Cardiac fibroblast (primary cell): ENCODE results near the gene ELMO3.

Experiments
- DNase-seq, 2 donors: peaks; one replicate each; pipeline versions ENCODE4 v3.0.0 to v3.0.0-alpha.2; 2010; ENCODE audit warnings: low read depth in 2 of 2
- H3K4me3 ChIP-seq, 2 donors: replicated peaks in 1 of 2; 1 replicate in 1 of 2; 2 replicates in 1 of 2; pipeline ENCODE4 v1.5.1; 2011; ENCODE audit warnings: low read depth in 2 of 2, low read length in 2 of 2, mild to moderate bottlenecking in 2 of 2, moderate library complexity in 1 of 2
- TF ChIP-seq, protein P1 (sequence below): IDR thresholded peaks from one replicate; pipeline ENCODE4 v1.5.1; 2011; ENCODE audit warnings: low read depth, mild to moderate bottlenecking, low read length, inconsistent platforms

The ELMO3 gene

DNA sequence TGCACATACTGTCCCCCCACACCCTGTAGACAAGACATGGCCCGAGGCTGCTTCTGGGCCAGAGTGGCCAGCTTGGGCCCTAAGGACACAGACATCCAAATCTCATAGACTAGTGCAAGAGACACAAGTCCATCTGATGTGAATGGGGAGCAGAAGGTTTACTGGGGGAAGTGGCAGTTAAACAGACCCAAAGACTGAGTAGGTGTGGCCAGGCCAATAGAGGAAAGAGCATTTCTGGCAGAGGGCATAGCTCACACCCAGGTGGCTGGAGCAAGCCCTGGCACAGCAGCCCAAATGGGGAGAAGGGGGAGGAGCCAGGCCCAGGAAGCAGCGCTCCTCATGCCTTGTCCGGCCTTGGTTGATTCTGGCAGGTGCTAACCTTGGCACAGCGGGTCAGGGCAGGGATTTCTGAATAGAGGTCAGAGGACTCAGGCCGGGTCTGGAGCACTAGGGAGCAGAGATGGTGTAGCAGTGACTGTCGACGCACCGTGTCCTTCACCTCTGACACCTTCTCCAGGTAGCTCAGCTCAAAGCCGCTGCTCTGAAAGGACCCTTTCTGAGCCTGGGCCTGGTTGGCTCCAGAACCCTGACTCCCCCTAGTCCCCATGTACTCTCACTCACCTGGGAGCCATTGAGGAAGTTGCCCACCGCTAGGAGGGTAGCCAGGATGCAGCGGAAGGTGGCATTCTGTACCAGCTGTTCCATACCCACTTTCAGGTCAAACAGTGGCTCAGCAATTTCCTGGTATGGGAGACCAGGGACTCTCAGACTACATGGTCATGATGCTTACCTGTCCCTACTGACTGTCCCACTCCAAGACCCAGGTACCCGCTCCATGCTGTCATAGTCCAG is 32.1 kb downstream of the ELMO3 start:
- TF ChIP-seq, protein P1, sequence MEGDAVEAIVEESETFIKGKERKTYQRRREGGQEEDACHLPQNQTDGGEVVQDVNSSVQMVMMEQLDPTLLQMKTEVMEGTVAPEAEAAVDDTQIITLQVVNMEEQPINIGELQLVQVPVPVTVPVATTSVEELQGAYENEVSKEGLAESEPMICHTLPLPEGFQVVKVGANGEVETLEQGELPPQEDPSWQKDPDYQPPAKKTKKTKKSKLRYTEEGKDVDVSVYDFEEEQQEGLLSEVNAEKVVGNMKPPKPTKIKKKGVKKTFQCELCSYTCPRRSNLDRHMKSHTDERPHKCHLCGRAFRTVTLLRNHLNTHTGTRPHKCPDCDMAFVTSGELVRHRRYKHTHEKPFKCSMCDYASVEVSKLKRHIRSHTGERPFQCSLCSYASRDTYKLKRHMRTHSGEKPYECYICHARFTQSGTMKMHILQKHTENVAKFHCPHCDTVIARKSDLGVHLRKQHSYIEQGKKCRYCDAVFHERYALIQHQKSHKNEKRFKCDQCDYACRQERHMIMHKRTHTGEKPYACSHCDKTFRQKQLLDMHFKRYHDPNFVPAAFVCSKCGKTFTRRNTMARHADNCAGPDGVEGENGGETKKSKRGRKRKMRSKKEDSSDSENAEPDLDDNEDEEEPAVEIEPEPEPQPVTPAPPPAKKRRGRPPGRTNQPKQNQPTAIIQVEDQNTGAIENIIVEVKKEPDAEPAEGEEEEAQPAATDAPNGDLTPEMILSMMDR = no peak
- no peak for DNase-seq
- no peak overlapping the region for H3K4me3 ChIP-seq

- H3K4me3 ChIP-seq = no peak overlapping the region
- no peak for DNase-seq
- TF ChIP-seq, protein P1 = no peak
Measured at GRCh38 chr16:67233596-67233995, 34.7 kb downstream of the ELMO3 start.

- no peak for DNase-seq
- TF ChIP-seq, protein P1 = no peak
- no peak overlapping the region for H3K4me3 ChIP-seq
Measured at GRCh38 chr16:67234180-67234597, 35.3 kb downstream of the ELMO3 start.

- no peak overlapping the region for H3K4me3 ChIP-seq
- TF ChIP-seq, protein P1 = no peak
- DNase-seq = no peak
Measured at GRCh38 chr16:67235816-67236562, 37.1 kb downstream of the ELMO3 start.

GRCh38 chr16:67236563-67237395 is 37.8 kb downstream of the ELMO3 start:
- no peak overlapping the region for H3K4me3 ChIP-seq
- TF ChIP-seq, protein P1 = no peak
- peak; percentile 50 to 65 for DNase-seq
